HL-60 (cell line): Measurements from ENCODE around the gene CPT2.
"Not testable (repeated sequence)": the region's sequence is repeated elsewhere in the genome, so short reads cannot be mapped to it uniquely, and the experiment has no call there.

ENCODE experiments used
- DNase-seq, 2 experiments: peaks; one replicate each; pipeline ENCODE4 v3.0.0-alpha.2; 2010 to 2020; ENCODE audit warnings: low read depth in 1 of 2, low spot score in 1 of 2
- H3K27ac ChIP-seq: fragments of 250-450 bp; sonication (Bioruptor Pico); replicated peaks from 2 replicates; pipeline ENCODE4 v1.5.1; 2020; ENCODE audit warnings: mild to moderate bottlenecking, moderate library complexity
- H3K27me3 ChIP-seq: fragments of 250-450 bp; sonication (Bioruptor Pico); 2 replicates; pipeline ENCODE4 v1.5.1; 2021; ENCODE audit warnings: mild to moderate bottlenecking, moderate library complexity; ENCODE audit not compliant: insufficient read depth, poor library complexity, severe bottlenecking
- H3K4me3 ChIP-seq: replicated peaks from 2 replicates; pipeline ENCODE4 v1.5.1; 2011; ENCODE audit warnings: mild to moderate bottlenecking, control low read depth, low read length; ENCODE audit not compliant: insufficient read depth
- CTCF ChIP-seq: IDR thresholded peaks from one replicate; pipeline ENCODE4 v1.5.1; 2011; ENCODE audit warnings: low read length, control low read depth, inconsistent platforms; ENCODE audit not compliant: insufficient read depth
- GABPA ChIP-seq: IDR thresholded peaks from 2 replicates; pipeline ENCODE4 v1.6.1; 2012; ENCODE audit warnings: low read depth
- POLR2AphosphoS5 ChIP-seq: IDR thresholded peaks from 2 replicates; pipeline ENCODE4 v1.6.1; 2012; ENCODE audit warnings: low read depth
- REST ChIP-seq: IDR thresholded peaks from 2 replicates; pipeline ENCODE4 v1.6.1; 2012; ENCODE audit warnings: low read depth; ENCODE audit not compliant: insufficient replicate concordance
- SPI1 ChIP-seq: IDR thresholded peaks from 2 replicates; pipeline ENCODE4 v1.6.1; 2012; ENCODE audit warnings: low read depth, mild to moderate bottlenecking, borderline replicate concordance

CPT2 gene

DNA sequence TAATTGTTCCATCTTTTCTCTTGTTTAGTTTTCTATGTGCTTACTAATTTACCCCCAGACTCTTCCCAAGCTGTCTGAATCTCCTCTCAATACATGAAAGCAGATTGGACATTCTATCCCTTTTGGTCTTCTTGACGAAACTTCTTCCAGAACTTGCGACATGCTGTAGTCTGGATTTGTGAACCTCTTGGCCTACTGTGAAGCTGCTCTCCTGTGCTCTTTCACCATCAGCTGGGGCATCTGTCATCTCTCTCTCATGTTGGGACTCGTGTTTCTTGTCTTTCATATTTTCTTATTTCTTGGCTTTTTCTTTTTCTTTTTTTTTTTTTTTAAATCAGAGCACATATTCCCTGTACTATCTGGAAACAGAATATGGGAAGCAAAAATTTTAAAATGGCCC, 6.8 kb downstream of the CPT2 start:
- no peaks in the 10 kb centered on the region for H3K27me3 ChIP-seq
- no peak for TF ChIP-seq CTCF
- H3K27ac ChIP-seq: no peak overlapping the region
- H3K4me3 ChIP-seq: no peak overlapping the region
- DNase-seq: no peak

DNA sequence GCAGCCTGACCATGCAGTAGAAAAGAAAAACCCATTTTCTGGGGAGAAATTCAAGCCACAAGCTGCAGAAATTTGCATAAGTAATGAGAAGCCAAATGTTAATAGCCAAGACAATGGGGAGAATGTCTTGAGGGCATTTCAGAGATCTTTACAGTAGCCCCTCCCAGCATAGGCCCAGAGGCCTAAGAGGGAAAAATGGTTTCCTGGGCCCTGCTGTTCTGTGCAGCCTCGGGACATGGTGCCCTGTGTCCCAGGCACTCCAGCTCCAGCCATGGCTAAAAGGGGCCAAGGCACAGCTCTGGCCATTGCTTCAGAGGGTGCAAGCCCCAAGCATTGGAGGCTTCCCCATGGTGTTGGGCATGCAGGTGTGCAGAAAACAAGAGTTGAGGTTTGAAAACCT, 8.9 kb downstream of the CPT2 start:
- not testable (repeated sequence) for DNase-seq, H3K27ac ChIP-seq, H3K4me3 ChIP-seq, H3K27me3 ChIP-seq

- DNase-seq, H3K27me3 ChIP-seq, H3K27ac ChIP-seq, H3K4me3 ChIP-seq: not testable (repeated sequence)
Observed at GRCh38 chr1:53206083-53206685, 9.6 kb downstream of the CPT2 start.

DNA sequence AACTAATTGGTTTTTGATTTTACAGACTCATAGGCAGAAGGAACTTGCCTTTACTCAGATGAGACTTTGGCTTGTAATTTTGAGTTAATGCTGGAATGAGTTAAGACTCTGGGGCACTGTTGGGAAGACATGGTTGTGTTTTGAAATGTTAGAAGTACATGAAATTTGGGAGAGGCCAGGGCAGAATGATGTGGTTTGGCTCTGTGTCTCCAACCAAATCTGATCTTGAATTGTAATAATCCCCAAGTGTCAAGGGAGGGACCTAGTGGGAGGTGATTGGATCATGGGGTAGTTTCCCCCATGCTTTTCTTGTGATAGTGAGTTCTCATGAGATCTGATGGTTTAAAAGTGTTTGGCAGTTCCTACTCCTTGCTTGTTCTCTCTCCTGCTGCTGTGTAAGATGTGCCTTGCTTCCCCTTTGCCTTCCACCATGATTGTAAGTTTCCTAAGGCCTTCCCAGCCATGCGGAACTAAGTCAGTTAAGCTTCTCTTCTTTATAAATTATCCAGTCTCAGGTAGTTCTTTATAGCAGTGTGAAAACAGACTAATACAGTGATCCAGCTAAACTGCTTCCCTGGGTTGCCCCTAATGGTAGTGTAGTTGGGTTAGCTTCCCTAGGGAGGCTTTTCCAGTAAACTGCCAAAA, 10.2 kb downstream of the CPT2 start:
- DNase-seq: no peak
- TF ChIP-seq CTCF: no peak
- TF ChIP-seq REST: no peak
- no peak for TF ChIP-seq SPI1
- TF ChIP-seq POLR2AphosphoS5: no peak
- TF ChIP-seq GABPA: no peak

GRCh38 chr1:53207726-53208125, 11.1 kb downstream of the CPT2 start:
- no peak for DNase-seq
- Histone ChIP-seq H3K4me3 (no peak overlapping the region), H3K27me3 (no peaks in the 10 kb centered on the region), H3K27ac (no peak overlapping the region)
- TF ChIP-seq CTCF: no peak
- no peak for TF ChIP-seq GABPA
- TF ChIP-seq POLR2AphosphoS5: no peak
- no peak for TF ChIP-seq SPI1
- no peak for TF ChIP-seq REST

More for the DNA sequence above, 10.2 kb downstream of the CPT2 start:
- no peak overlapping the region for H3K27ac ChIP-seq
- H3K27me3 ChIP-seq: no peaks in the 10 kb centered on the region
- H3K4me3 ChIP-seq: no peak overlapping the region
